GM23248 (cell line): ENCODE results near the gene USP34.

ENCODE experiments used
- EZH2 ChIP-seq: fragments of 200-600 bp; sonication (generic); IDR thresholded peaks from 2 replicates; pipeline ENCODE4 v1.6.1; 2018; ENCODE audit warnings: antibody characterized with exemption, mild to moderate bottlenecking; ENCODE audit not compliant: insufficient read depth, poor library complexity, severe bottlenecking
- EZH2phosphoT487 ChIP-seq: fragments of 200-600 bp; sonication (generic); IDR thresholded peaks from 2 replicates; pipeline ENCODE4 v1.6.1; 2018; ENCODE audit warnings: antibody characterized with exemption, moderate library complexity, mild to moderate bottlenecking, low read depth; ENCODE audit not compliant: insufficient read depth

DNA sequence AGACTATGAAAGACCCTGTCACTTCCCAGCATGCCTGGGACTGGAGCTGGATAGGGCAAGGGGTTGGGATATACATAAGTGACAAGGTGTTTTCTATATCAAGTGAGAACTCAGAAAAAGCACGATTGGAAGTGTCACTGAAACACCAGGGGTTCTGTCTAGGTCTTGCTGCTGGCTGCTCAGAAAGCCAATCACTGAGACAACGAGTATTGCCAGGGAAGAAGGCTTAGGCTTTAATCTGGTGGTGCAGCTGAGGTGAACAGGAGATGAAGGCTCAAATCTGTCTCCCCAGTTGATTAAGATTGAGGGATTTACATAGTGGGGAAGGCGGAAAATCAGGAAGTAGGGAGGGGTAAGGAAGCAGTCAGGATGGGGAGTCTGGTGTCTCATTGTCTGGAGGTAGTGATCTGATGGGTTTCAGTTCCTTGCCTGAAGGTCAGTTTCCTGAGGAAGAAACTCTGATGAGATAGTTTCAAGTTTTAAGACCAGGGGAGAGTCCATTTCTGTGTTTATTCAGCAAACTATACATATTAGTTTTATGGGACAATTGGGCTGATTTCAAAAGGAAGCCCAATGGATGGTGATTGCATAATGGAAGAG, 312.4 kb downstream of the USP34 start:
- TF ChIP-seq EZH2 (no peak), EZH2phosphoT487 (no peak)
